ENCODE data around the gene LEF1.

DNA sequence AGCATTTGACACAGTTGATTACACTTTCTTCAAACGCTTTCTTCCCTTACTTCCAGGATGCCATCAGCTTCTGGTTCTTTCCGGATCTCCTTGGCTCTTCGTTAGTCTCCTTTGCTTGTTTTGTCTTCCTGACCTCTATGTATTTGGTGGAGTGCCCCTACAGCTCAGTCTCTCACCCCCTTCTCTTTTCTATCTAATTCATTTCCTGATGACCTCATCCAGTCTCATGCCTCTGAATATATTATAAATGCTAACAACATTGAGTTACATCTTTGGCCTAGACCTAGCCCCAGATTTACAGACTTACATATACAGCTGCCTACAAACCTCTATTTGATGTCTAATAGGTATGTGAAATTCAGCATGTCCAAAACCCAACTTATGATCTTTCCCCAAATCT, 16.5 kb upstream of the LEF1 start:
- no peak for TF ChIP-seq EZH2phosphoT487 (IDR thresholded peaks at IDR 0.05; ENCODE audit: low read depth)
- TF ChIP-seq, protein P1, sequence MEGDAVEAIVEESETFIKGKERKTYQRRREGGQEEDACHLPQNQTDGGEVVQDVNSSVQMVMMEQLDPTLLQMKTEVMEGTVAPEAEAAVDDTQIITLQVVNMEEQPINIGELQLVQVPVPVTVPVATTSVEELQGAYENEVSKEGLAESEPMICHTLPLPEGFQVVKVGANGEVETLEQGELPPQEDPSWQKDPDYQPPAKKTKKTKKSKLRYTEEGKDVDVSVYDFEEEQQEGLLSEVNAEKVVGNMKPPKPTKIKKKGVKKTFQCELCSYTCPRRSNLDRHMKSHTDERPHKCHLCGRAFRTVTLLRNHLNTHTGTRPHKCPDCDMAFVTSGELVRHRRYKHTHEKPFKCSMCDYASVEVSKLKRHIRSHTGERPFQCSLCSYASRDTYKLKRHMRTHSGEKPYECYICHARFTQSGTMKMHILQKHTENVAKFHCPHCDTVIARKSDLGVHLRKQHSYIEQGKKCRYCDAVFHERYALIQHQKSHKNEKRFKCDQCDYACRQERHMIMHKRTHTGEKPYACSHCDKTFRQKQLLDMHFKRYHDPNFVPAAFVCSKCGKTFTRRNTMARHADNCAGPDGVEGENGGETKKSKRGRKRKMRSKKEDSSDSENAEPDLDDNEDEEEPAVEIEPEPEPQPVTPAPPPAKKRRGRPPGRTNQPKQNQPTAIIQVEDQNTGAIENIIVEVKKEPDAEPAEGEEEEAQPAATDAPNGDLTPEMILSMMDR (IDR thresholded peaks at IDR 0.05; ENCODE audit: low read depth, low read length): no peak
